OCI-LY1 (cell line): ENCODE data around the gene CHRNA4.

Experiments
- H2AFZ ChIP-seq: fragments of 200-600 bp; sonication (generic), shearing (Covaris generic); 2 replicates; pipeline ENCODE4 v1.6.0; 2014; ENCODE audit warnings: antibody characterized with exemption, mild to moderate bottlenecking, low read length
- H3F3A ChIP-seq: fragments of 200-600 bp; sonication (generic), shearing (Covaris generic); 2 replicates; pipeline ENCODE4 v1.6.0; 2014; ENCODE audit warnings: mild to moderate bottlenecking, antibody characterized with exemption, low read length, moderate library complexity; ENCODE audit not compliant: insufficient read depth
- H3K27ac ChIP-seq: fragments of 200-600 bp; sonication (generic); 2 replicates; pipeline ENCODE4 v1.5.1; 2014; ENCODE audit warnings: low read length, mixed run types, mild to moderate bottlenecking, low read depth; ENCODE audit not compliant: poor library complexity, severe bottlenecking
- H3K27me3 ChIP-seq: fragments of 200-600 bp; sonication (generic); 2 replicates; pipeline ENCODE4 v1.6.0; 2014; ENCODE audit warnings: antibody characterized with exemption, mild to moderate bottlenecking, low read length, moderate library complexity; ENCODE audit not compliant: insufficient read depth
- H3K36me3 ChIP-seq: fragments of 200-600 bp; sonication (generic); 2 replicates; pipeline ENCODE4 v1.6.1; 2014; ENCODE audit warnings: mild to moderate bottlenecking, antibody characterized with exemption, low read length, moderate library complexity, mixed read lengths; ENCODE audit not compliant: insufficient read depth
- H3K4me1 ChIP-seq: fragments of 200-600 bp; sonication (generic); 2 replicates; pipeline ENCODE4 v1.5.1; 2014; ENCODE audit warnings: mild to moderate bottlenecking, low read length, moderate library complexity; ENCODE audit not compliant: insufficient read depth, severe bottlenecking
- H3K4me2 ChIP-seq: fragments of 200-600 bp; sonication (generic), shearing (Covaris generic); 2 replicates; pipeline ENCODE4 v1.6.1; 2014; ENCODE audit warnings: low read length
- H3K4me3 ChIP-seq: fragments of 200-600 bp; sonication (generic); 2 replicates; pipeline ENCODE4 v1.5.1; 2014; ENCODE audit warnings: low read length, low read depth, mild to moderate bottlenecking, mixed read lengths; ENCODE audit not compliant: poor library complexity, severe bottlenecking
- H3K79me2 ChIP-seq: fragments of 200-600 bp; shearing (Covaris generic); 2 replicates; pipeline ENCODE4 v1.6.1; 2016; ENCODE audit warnings: mixed run types, low read length, mixed read lengths; ENCODE audit not compliant: insufficient read depth
- H3K9ac ChIP-seq: fragments of 200-600 bp; sonication (generic), shearing (Covaris generic); 2 replicates; pipeline ENCODE4 v1.6.1; 2014; ENCODE audit warnings: mild to moderate bottlenecking, low read length, mixed read lengths
- H3K9me2 ChIP-seq: fragments of 200-600 bp; sonication (generic), shearing (Covaris generic); 2 replicates; pipeline ENCODE4 v1.6.1; 2014; ENCODE audit warnings: low read depth, mild to moderate bottlenecking, low read length, mixed read lengths
- H3K9me3 ChIP-seq: fragments of 200-600 bp; shearing (Covaris generic); 2 replicates; pipeline ENCODE4 v1.6.1; 2014; ENCODE audit warnings: low read length, mixed read lengths
- H4K20me1 ChIP-seq: fragments of 200-600 bp; sonication (generic), shearing (Covaris generic); 2 replicates; pipeline ENCODE4 v1.6.0; 2016; ENCODE audit warnings: mild to moderate bottlenecking, low read length; ENCODE audit not compliant: insufficient read depth
- CTCF ChIP-seq: fragments of 200-600 bp; sonication (generic), shearing (Covaris generic); IDR thresholded peaks from 2 replicates; pipeline ENCODE4 v1.5.1; 2017; ENCODE audit warnings: mild to moderate bottlenecking, antibody characterized with exemption, low read length, moderate library complexity, mixed read lengths
- EZH2 ChIP-seq: fragments of 200-600 bp; sonication (generic), shearing (Covaris generic); IDR thresholded peaks from 2 replicates; pipeline ENCODE4 v1.8.0; 2017; ENCODE audit warnings: borderline replicate concordance, mixed run types, mild to moderate bottlenecking, antibody characterized with exemption, low read length, moderate library complexity, mixed read lengths

CHRNA4 gene

GRCh38 chr20:63332488-63333240 lies 28.5 kb downstream of the CHRNA4 start:
- H3K9me2 ChIP-seq = no peaks in the 10 kb centered on the region
- no peak overlapping the region for H3K27ac ChIP-seq
- H3K4me1 ChIP-seq = no peaks in the 10 kb centered on the region
- no peaks in the 10 kb centered on the region for H4K20me1 ChIP-seq
- TF ChIP-seq EZH2 = no peak
- TF ChIP-seq CTCF = no peak
- no peak overlapping the region for H3K9ac ChIP-seq
- no peak overlapping the region for H3K4me3 ChIP-seq
- no peak overlapping the region for H2AFZ ChIP-seq
- H3F3A ChIP-seq = no peaks in the 10 kb centered on the region
- H3K79me2 ChIP-seq = no peaks in the 10 kb centered on the region
- peaks cover 7% of the 10 kb centered on the region; the same call in 1 of the 2 replicates for H3K27me3 ChIP-seq
- H3K36me3 ChIP-seq = no peaks in the 10 kb centered on the region
- no peaks in the 10 kb centered on the region for H3K9me3 ChIP-seq
- no peak overlapping the region for H3K4me2 ChIP-seq

DNA sequence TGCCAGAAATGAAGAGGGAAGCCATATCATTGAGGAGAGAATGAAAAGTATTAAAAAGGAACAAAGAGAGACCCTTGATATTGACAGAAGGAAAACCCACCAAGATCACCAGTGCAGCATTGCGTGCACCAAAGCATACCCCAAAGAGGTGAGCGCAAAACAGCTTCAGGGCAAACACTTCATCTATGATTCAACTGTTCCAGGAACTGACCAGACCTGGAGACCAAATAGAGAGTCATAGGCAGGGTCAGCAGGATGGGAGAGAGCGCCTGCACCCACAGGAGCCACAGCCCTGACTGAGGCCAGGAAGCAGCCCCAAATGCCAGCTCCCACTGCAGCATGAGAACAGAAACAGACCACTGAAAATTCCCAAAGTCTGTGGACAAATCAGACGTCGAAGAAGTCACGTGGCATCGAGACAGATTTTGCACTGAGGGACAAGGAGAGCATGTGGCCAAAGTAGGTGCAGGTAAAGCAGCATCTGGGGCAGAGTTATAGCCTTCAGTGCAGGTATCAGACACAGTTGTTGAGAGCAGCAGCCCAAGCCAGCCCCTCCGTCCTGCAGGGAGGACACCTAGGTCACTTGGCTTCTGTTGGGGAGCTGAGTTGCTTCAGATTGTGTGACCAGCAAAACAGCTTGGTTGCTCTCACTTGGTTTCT lies 29.3 kb downstream of the CHRNA4 start:
- Histone ChIP-seq H3K27ac (no peak overlapping the region), H3K9ac (no peak overlapping the region), H4K20me1 (no peaks in the 10 kb centered on the region), H3K79me2 (no peaks in the 10 kb centered on the region), H3K9me2 (no peaks in the 10 kb centered on the region), H3K4me3 (no peak overlapping the region), H3K4me1 (no peaks in the 10 kb centered on the region), H3F3A (no peaks in the 10 kb centered on the region), H2AFZ (no peak overlapping the region), H3K36me3 (no peaks in the 10 kb centered on the region; the same call in 1 of the 2 replicates), H3K27me3 (peaks cover 7% of the 10 kb centered on the region; the same call in 1 of the 2 replicates), H3K9me3 (no peaks in the 10 kb centered on the region), H3K4me2 (no peak overlapping the region)
- TF ChIP-seq CTCF (no peak), EZH2 (no peak)

- H3K4me2 ChIP-seq = no peak overlapping the region
- H3K79me2 ChIP-seq = no peaks in the 10 kb centered on the region
- H3K4me1 ChIP-seq = no peaks in the 10 kb centered on the region
- H3K4me3 ChIP-seq = no peak overlapping the region
- no peaks in the 10 kb centered on the region for H3K9me3 ChIP-seq
- peaks cover 7% of the 10 kb centered on the region; the same call in 1 of the 2 replicates for H3K27me3 ChIP-seq
- no peak overlapping the region for H2AFZ ChIP-seq
- no peak overlapping the region for H3K27ac ChIP-seq
- H3K36me3 ChIP-seq = no peaks in the 10 kb centered on the region; the same call in 1 of the 2 replicates
- no peaks in the 10 kb centered on the region for H3K9me2 ChIP-seq
- H4K20me1 ChIP-seq = no peaks in the 10 kb centered on the region
- H3K9ac ChIP-seq = no peak overlapping the region
- H3F3A ChIP-seq = no peaks in the 10 kb centered on the region
- TF ChIP-seq CTCF (no peak), EZH2 (no peak)
Measured at GRCh38 chr20:63330940-63331339, 30.2 kb downstream of the CHRNA4 start.
